Hematopoietic multipotent progenitor cell treated with erythropoietin and hydrocortisone succinate and interleukin-3 and kit ligand, for 8 days (in vitro differentiated cells): ENCODE measurements around the gene PAN3.

Experiments used
- DNase-seq: peaks from one replicate; pipeline ENCODE4 v3.0.0-alpha.2; 2015

PAN3 gene

DNA sequence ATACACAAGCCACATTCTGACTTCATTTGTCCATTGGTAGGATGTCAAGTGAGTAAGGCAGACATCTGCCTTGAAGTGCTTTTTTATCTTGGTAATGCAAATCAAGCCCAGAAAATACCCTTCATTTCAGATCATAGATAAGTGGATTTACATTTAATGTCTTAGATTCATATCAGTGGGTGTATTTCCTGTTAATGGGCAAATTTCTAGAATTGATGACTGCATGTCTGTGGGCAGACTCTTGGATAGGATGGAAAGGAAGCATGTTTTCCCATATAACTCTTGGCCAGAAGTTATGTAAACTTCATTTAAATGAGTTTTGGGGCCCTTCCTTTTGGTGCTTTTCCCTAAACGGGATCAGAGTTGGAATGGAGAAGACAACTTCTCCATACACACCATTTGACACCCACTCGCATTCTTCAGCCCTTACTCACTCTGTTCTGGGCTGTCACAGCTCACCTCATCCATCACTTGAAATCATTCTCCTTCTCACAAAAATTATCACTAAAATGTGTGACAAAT, 202.0 kb downstream of the PAN3 start:
- DNase-seq = no peak

GRCh38 chr13:28342251-28342650, 203.9 kb downstream of the PAN3 start:
- no peak for DNase-seq

- no peak for DNase-seq
Measured at GRCh38 chr13:28344163-28344562, 205.8 kb downstream of the PAN3 start.
